Bone marrow (tissue), 2 donors: ENCODE results near the gene UXS1.

Source experiments
- DNase-seq, 2 donors: peaks; one replicate each; lab custom pipeline; 2025; lab: John Stamatoyannopoulos, UW

Gene UXS1

GRCh38 chr2:106109675-106110424, 84.3 kb downstream of the UXS1 start:
- no peak for DNase-seq

- DNase-seq: no peak
Measured at GRCh38 chr2:106108791-106109190, 85.3 kb downstream of the UXS1 start.

DNA sequence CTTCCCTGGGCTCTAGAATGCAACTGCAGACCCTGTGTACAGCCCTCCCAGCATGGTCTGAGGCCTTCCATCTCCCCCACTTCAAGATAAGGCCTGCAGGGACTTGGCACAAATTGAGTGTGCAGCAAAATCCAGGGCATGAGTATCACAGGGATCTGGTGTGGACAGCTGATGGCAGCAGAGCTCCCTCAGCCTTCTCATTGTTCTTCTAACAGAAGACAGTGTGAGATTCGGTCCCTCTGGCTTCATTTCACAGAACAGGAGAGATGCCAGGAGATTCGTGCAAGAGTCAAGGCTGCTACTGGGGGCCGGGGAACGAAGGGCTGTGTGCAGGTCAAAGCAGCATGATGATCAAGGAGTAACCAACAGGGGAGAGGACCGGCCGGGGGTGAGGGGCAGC, 85.8 kb downstream of the UXS1 start:
- DNase-seq: no peak

GRCh38 chr2:106107509-106108131, 86.5 kb downstream of the UXS1 start:
- DNase-seq: no peak

DNA sequence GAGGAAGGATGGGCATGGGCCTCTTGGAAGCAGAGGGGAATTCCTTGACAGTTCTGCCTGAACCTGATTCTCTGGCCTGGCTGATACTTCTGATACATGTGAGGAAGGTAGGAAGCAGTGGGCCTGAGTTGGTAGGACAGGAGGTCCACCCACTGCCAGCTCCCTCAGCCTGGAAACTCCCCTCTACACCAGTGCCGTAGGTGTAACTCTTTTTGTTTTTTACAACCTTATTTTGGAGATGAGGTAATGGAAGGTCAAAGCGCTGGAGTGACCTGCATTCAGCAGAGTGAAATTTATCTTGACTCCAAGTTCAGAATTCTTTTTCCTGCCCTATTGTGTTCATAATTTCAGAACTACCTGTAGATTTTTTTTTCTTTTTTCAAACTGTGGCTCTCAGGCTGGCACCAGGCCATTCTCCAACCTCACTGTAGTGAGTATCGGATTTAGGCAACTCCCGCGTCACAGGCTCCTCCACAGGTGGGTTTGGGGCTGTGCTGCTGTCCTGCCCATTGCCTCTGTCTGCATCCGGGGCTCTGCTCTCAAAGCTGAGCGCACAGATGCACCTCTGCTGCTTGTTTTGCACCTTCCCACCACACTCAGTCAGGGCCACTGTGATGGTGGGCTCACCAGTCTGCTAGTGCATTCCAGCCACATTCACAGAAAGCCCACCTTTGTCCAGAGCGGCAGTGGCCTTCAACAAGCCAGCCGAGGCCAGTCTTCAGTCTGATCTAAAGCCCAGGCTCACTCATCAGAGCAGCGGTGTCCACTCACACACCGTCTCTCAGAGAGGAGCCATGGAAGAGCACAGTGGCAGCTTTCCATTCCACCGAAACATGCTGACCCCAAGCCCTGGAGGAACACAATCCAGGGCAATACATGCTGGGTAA, 87.2 kb downstream of the UXS1 start:
- no peak for DNase-seq

GRCh38 chr2:106105151-106105922, 88.8 kb downstream of the UXS1 start:
- DNase-seq: no peak

DNA sequence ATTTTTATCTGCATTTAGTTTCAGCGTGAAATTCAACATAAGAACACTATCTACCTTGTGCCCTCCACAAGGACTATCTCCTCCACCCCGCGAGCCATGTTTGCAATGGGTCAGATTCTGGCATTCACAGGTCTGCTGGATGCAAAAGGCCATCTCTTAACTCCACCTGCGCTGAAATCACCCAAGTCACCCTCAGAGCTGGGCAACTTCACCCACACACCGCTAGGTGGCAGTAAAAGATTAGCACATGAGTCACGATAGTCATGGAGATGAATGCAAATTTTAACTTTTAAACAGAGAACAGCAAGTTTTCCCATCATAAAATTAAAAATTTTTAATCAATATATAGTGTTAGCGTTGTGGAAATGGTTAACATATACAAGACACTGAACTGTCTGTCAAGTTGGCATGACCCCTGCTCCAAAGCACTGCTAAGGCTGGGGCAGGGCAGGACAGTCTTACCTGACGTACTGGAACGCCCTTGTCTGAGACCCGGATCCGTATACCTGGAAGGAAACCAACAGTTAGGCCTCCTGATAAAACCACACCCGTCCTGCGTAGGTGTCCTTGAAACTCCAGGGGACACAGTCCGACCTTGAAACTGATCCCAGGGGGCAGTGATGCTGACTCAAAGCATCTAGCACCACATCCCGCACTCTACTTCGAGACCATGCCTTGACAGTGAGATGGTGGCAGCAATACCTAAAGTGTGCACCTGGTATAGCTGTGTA, 89.6 kb downstream of the UXS1 start:
- DNase-seq: peak in 1 of 2 donors; percentile 57

DNA sequence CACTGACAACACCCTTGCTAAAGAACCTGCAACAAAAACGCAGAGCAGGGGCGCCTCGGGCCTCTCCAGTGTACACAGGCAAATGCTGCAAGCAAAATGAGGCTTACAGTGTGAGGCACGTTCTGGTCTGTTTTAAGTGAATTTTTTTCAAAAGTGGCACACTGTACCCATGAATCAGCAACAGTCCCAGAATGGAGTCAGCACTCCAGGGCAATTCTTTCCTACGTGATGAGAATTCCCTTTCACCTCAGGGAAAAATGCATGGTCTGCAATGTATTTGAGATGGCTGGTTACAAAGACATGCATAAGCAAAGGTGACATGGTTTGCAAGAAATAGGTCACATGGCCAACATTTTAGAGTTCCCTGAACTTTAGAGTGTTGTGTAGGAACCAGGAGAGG, 94.4 kb downstream of the UXS1 start:
- DNase-seq: no peak

DNA sequence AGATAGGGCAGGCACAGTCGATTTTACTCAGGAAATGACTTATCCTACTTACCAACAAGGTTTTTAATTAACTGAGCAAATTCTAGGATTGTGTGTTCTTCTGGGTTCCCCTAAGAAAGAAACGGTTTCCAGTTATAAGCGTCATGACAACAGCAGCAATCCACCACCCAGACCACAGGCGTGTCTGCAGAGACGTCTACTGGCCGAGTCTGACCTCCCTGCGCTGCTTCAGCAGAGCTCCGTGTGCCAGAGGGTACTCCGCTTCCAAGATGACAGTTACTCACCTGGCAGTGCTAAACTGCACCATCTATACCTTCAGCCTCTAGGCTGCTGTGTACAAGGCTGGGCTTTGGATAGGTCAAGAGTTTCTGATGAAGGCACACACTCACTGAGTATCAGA, 95.4 kb downstream of the UXS1 start:
- no peak for DNase-seq

DNA sequence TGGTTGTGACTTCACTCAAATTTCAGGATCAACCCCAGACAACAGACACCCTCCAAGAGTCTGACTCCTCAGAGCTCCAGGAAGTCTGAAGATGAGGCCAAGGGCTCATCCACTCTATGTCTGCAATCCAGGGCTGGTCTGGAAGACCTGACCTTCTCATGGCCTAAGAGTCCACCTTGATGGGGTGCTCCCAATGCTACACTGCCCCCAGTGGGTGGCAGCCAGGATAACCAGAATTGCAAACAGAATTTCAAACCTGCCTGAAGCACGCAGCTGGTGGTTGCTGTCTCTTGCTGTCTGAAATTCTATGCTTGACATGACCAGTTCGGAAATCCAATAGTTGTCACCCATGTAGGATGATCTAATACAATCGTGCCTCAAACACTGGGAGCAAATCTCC, 96.0 kb downstream of the UXS1 start:
- DNase-seq: no peak

GRCh38 chr2:106097038-106098000, 96.8 kb downstream of the UXS1 start:
- no peak for DNase-seq

DNA sequence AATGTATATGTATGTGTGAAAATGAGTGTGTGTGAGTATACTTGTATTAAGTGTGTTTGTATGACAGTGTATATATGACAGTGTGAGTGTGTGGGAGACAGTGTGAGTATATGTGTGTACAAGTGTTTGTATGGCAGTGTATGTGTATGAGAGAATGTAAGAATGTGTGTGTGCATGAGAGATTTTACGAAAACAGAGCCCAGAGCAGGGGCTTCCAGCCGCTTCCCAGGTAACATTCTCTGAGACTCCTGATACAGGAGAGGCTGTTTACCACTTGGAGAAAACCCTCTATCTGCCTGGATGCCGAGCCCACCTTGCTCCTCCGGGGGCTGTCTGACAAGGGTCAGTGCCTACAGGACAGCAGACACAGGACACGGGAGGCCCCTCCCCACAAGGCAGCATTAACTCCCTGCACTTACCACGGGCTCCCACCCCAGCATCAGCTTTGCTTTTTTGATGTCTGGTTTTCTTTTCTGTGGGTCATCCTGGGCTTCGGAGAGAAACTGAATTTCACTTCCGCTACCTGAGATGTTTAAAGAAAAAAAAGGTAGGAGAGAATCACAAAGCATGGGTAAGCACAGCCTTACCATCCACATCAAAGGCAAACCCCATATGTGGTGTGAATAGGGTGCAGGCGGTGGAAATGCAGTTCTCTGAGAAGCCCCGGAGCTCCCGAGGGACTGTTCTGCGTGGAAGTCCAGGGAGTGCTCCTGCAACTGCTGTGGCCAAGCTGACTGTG, 97.6 kb downstream of the UXS1 start:
- DNase-seq: no peak

GRCh38 chr2:106095478-106096298, 98.4 kb downstream of the UXS1 start:
- peak in 1 of 2 donors; percentile 80 for DNase-seq

DNA sequence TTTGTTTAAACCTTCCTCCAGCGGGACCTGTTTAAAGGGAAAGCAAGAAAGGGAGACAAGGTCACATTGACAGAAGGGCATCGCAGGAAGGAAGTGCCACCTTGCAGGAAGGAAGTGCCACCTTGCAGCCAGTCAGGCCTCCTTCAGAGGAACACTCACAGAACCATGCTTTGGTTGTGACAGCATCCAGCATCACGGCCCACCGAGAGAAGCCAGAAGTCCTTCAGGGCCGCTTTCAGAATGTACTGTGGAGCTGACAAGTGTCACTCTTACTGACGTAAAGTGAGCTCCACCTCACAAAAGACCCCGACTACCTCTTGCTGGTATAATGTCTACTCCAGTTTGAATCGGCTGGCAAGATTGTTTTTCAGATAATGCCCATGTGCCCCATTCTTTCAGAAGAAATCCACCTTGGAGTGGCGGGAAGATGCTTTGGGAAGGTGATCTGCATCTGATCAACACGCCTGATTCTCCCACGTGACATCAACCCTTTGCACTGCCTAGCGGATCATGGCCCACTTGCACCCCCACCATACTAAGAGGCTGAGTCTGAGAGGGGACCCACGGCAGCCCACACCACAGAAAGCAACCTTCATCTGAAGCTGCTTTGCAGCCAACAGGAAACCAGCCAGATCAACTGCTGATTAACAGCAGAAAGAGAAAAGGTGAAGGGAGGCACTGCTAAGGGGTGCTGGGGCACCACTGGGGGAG, 99.8 kb downstream of the UXS1 start:
- no peak for DNase-seq

DNA sequence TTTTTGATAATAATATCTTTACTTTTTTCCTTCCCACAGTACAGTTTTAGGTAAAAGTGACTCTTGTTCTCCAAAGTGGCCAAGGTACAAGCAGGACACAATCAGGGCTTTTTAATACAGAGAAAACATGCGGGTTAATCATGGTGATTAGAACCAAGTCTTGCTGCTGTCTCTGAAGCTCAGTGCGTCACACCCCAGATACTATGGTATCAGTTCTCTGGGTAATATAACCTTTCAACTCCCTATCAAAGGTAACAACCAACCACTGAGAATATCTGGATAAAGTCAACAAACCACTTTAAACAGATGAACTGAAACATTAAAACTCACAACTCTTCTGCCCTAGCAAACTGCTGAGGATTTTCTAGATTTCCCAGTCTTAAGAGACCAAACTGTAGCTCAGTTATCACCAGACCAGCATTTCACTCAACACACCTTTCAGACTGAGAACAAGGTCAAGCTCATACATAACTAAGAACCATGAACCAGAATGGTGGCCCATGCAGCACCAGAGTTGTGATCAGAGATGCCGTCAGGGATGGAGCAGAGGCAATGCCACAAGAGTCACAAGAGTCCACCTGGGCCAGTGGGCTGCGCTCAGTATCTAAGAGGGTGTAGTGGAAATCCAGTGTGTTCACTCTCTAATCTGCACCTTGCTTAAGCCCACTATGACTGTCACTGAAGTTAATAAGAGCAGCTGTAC, 103.0 kb downstream of the UXS1 start:
- DNase-seq: no peak

DNA sequence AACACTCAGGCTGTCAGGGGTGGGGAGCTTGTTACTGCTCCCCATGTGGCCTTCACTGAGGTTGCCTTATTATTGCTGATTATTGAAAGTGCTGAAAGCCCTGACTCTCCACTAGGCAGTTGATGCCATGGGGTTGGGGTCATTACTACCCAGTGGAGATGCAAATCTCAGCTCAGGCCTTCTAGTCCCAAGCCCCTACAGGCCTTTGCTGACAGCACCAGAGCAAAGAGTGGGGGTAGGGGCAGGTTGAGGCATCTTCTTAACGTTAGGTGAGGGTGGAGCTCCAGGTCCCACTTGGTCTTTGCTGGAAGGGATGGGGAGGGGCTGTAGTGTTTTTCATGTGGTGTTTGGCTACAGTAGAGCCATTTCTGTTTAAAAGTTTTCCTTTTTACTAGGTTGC, 104.5 kb downstream of the UXS1 start:
- no peak for DNase-seq
